ENCODE results near the gene RPS6KA2.

GRCh38 chr6:166581091-166581511, 46.0 kb downstream of the RPS6KA2 start:
- no peak for TF ChIP-seq POLR2A (IDR thresholded peaks at IDR 0.05)
- TF ChIP-seq, protein P1, sequence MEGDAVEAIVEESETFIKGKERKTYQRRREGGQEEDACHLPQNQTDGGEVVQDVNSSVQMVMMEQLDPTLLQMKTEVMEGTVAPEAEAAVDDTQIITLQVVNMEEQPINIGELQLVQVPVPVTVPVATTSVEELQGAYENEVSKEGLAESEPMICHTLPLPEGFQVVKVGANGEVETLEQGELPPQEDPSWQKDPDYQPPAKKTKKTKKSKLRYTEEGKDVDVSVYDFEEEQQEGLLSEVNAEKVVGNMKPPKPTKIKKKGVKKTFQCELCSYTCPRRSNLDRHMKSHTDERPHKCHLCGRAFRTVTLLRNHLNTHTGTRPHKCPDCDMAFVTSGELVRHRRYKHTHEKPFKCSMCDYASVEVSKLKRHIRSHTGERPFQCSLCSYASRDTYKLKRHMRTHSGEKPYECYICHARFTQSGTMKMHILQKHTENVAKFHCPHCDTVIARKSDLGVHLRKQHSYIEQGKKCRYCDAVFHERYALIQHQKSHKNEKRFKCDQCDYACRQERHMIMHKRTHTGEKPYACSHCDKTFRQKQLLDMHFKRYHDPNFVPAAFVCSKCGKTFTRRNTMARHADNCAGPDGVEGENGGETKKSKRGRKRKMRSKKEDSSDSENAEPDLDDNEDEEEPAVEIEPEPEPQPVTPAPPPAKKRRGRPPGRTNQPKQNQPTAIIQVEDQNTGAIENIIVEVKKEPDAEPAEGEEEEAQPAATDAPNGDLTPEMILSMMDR (IDR thresholded peaks at IDR 0.05), result no peak
